Osteoblast (primary cell): ENCODE measurements around the gene WDR7. TPM values are rescaled to one million over a fixed set of nuclear protein-coding genes. Genes with fewer than 3 reads are reported as not detected.

Experiments used
- DNase-seq: peaks from one replicate; pipeline ENCODE4 v3.0.0; 2011; ENCODE audit warnings: low spot score, mixed read lengths; ENCODE audit not compliant: insufficient read length; ENCODE audit errors: missing footprints
- H2AFZ ChIP-seq: 2 replicates; pipeline ENCODE4 v1.6.0; 2011; ENCODE audit warnings: mild to moderate bottlenecking, low read length
- H3K27ac ChIP-seq: 2 replicates; pipeline ENCODE4 v1.5.1; 2011; ENCODE audit warnings: mild to moderate bottlenecking, low read depth, low read length, moderate library complexity
- H3K27me3 ChIP-seq: 2 replicates; pipeline ENCODE4 v1.6.0; 2012; ENCODE audit warnings: mild to moderate bottlenecking, control low read depth, inconsistent platforms, low read length, moderate library complexity; ENCODE audit not compliant: insufficient read depth
- H3K36me3 ChIP-seq: 2 replicates; pipeline ENCODE4 v1.5.1; 2011; ENCODE audit warnings: mild to moderate bottlenecking, low read length, control low read depth, moderate library complexity; ENCODE audit not compliant: insufficient read depth
- H3K4me1 ChIP-seq: 2 replicates; pipeline ENCODE4 v1.5.1; 2011; ENCODE audit warnings: mild to moderate bottlenecking, low read length, control low read depth, moderate library complexity; ENCODE audit not compliant: insufficient read depth
- H3K4me2 ChIP-seq: 2 replicates; pipeline ENCODE4 v1.6.0; 2011; ENCODE audit warnings: mild to moderate bottlenecking, low read length; ENCODE audit not compliant: insufficient read depth
- H3K4me3 ChIP-seq: fragments of 200-600 bp; sonication (generic); 3 replicates; pipeline ENCODE4 v1.5.1; 2012; ENCODE audit warnings: mild to moderate bottlenecking, low read length, inconsistent platforms; ENCODE audit not compliant: insufficient read depth
- H3K79me2 ChIP-seq: 2 replicates; pipeline ENCODE4 v1.6.0; 2012; ENCODE audit warnings: mild to moderate bottlenecking, low read length, control low read depth, inconsistent platforms; ENCODE audit not compliant: insufficient read depth
- H3K9me3 ChIP-seq: 2 replicates; pipeline ENCODE4 v1.5.1; 2011; ENCODE audit warnings: low read depth, low read length, control low read depth
- H4K20me1 ChIP-seq: 2 replicates; pipeline ENCODE4 v1.6.0; 2012; ENCODE audit warnings: mild to moderate bottlenecking, low read length, control low read depth; ENCODE audit not compliant: insufficient read depth
- CTCF ChIP-seq: IDR thresholded peaks from 2 replicates; pipeline ENCODE4 v1.5.1; 2011; ENCODE audit warnings: mild to moderate bottlenecking, low read depth, low read length, moderate library complexity; ENCODE audit errors: extremely low read depth
- total RNA-seq: library from RNA; depleted of rRNA; stranded (reverse); fragments of >200 nt; gene quantifications from 2 replicates; pipeline ENCODE4 v1.2.3, GENCODE V29; 2012

Gene WDR7
- total RNA-seq, 1 donor, result 23.2 TPM

DNA sequence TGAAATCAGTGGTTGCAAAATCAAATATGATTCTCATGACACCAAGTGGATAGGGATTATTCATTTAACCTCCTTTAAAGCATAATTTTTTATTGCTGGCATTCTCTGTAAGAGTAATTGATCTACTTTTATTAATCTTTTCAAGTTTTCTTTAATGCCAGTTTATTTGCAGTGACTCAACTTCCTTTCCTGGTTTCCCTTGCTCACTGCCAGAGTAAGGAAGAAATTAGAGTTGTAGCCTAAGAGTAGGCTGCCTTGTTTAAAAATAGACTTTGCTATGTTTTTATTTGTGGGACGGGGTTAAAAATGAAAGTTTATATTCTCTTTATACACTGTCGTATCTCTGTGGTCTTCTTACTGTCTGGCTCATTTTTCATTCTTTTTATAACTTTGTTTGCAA lies 148.6 kb downstream of the WDR7 start:
- Histone ChIP-seq H4K20me1 (no peaks in the 10 kb centered on the region), H3K79me2 (no peaks in the 10 kb centered on the region), H3K36me3 (no peaks in the 10 kb centered on the region), H3K4me2 (peak overlapping the region; percentile 50), H3K4me1 (peaks cover 14% of the 10 kb centered on the region), H3K4me3 (peak overlapping the region; percentile 41), H3K27ac (no peak overlapping the region), H2AFZ (no peak overlapping the region), H3K9me3 (no peaks in the 10 kb centered on the region), H3K27me3 (no peaks in the 10 kb centered on the region)
- DNase-seq, result no peak
- no peak for TF ChIP-seq CTCF

DNA sequence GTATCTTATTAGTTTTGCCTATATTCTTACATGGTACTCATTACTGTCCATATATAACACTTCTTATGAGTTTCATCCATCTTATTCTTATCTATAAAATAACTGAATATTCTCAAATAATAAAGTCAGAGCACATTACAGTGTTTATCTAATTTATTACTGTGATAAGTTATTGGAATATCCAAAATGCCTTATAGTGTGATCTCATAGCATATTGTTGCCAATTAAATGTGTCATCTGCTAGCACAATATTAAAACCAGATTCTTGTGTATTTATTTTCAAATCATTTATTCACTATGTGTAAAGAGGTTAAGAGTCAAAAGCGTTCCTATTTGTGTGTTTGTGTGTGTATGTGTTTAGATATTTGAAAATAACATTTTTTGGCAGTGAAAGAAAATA lies 151.9 kb downstream of the WDR7 start:
- no peak for TF ChIP-seq CTCF
- Histone ChIP-seq H3K27ac (no peak overlapping the region), H4K20me1 (no peaks in the 10 kb centered on the region), H3K4me1 (peaks cover 11% of the 10 kb centered on the region), H3K79me2 (no peaks in the 10 kb centered on the region), H3K36me3 (no peaks in the 10 kb centered on the region), H3K4me2 (no peak overlapping the region), H3K4me3 (no peak overlapping the region), H3K27me3 (no peaks in the 10 kb centered on the region), H3K9me3 (no peaks in the 10 kb centered on the region), H2AFZ (no peak overlapping the region)
- DNase-seq, result no peak

DNA sequence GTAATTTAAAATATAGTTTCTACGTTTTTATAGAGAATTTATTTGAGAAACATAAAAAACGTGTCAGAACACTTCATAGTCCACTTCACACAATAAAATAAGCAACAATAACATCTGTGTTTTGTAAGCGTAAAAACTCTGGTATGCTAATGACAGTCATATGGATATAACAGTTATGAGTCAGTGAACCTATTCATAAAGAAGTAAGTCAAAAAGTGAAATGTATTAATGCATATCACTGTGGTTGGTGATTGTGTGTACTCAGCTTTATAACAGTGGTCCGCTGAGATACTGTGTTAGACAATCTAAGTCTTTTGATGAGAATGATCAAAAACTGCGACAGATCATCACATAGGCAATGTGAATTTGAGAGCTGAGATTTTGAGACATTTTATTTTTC lies 153.2 kb downstream of the WDR7 start:
- TF ChIP-seq CTCF, result no peak

DNA sequence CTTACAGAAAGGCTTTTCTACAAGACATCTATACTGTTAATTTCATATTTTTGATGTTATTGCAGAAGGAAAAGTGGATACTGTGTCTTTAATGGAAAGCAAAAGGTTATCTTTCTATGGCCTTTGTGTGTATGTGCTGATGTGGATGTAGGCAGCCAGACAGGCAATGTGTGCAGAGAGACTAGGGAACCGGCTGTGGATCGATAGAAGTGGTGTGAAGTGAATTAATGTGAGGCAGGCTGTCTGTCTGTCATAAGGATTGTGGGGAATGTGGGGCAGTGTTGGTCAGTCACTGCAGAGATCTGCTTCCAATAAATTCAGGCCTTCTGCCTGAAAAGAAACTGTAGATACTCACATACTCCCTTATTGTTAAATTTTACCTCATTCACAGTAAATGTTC lies 156.7 kb downstream of the WDR7 start:
- Histone ChIP-seq H2AFZ (no peak overlapping the region), H3K4me2 (no peak overlapping the region), H4K20me1 (no peaks in the 10 kb centered on the region), H3K36me3 (no peaks in the 10 kb centered on the region), H3K4me1 (no peaks in the 10 kb centered on the region), H3K79me2 (no peaks in the 10 kb centered on the region), H3K27ac (no peak overlapping the region), H3K9me3 (no peaks in the 10 kb centered on the region), H3K27me3 (no peaks in the 10 kb centered on the region), H3K4me3 (no peak overlapping the region)
- no peak for TF ChIP-seq CTCF
- no peak for DNase-seq

More for the DNA sequence above, 153.2 kb downstream of the WDR7 start:
- Histone ChIP-seq H3K4me3 (no peak overlapping the region), H3K27ac (no peak overlapping the region), H2AFZ (no peak overlapping the region), H4K20me1 (no peaks in the 10 kb centered on the region), H3K9me3 (no peaks in the 10 kb centered on the region), H3K36me3 (no peaks in the 10 kb centered on the region), H3K4me1 (peaks cover 8% of the 10 kb centered on the region), H3K79me2 (no peaks in the 10 kb centered on the region), H3K27me3 (no peaks in the 10 kb centered on the region), H3K4me2 (no peak overlapping the region)
- DNase-seq, result no peak
